ENCODE measurements around the gene IGF2BP3.
"Not testable (repeated sequence)": the region's sequence is repeated elsewhere in the genome, so short reads cannot be mapped to it uniquely, and the experiment has no call there.

The IGF2BP3 gene

DNA sequence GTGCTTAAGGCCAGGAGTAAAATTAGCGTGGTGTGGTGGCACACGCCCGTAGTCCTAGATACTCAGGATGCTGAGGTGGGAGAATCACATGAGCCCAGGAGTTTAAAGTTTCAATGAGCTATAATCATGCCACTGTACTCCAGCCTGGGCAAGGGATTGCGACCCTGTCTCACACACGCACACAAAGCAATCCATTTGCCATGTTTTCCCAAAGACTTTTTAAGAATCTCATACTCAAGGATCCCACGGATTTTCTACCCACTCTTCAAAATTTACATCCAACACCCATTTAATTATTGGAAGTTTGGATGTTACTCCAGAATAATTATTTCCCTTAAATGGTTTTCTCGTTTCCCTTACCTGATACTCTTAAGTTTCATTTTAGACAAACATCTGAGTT lies 47.9 kb downstream of the IGF2BP3 start:
- DNase-seq (ENCODE audit: low read depth, low spot score): no peak

DNA sequence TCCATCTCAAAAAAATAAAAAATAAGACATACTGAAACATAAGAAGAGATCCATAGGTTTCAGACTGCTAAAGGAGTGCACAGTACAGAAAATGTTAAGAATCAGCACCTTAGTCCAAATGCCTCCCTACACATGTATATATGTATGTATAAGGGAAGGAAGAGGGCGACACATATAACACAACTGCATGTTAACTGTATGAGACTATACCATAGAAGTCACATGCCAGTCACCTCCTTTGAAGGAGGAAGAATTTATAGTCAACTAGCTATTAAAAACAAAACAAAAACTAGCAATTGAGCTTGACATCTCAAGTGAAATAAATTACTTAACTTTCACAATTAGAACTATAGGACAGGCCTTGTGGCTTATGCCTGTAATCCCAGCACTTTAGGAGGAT lies 50.4 kb downstream of the IGF2BP3 start:
- no peak for DNase-seq (ENCODE audit: low read depth, low spot score)

DNA sequence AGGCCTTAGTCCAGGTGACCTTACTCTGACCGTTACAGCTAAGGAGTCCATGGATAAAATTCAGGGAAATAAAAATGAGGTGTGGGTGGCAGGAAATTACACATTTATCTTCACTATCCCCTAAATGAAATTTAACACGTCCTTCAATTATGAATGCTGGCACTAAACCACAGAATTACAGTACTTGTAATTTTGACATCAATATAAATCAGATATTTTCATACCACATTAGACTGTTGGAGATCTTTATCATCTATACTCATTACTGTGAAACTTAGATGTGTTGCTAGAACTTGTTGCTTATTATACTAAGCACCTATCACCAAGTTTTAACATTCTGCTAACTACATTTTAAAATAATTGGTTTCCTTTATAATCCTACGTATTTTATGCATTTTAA lies 51.1 kb downstream of the IGF2BP3 start:
- DNase-seq (ENCODE audit: low read depth, low spot score): no peak

DNA sequence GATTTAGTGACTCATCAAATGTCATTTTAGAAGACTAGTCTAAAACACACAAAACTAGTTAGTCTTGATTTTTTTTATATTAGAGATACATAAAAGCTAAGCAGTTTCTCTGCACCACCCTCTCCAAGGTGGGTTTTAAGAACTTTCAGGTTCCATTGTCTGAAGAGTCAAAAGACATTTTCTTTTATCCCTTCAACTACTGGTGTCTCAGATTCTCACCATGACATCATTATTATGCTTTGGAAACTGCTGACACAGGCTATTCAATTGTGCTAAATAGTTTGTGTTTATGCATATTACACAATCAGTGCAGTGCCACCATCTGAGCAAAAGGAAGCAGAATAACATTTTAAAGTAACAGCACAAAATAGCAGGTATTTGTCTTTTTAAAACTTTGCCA lies 52.2 kb downstream of the IGF2BP3 start:
- DNase-seq (ENCODE audit: low read depth, low spot score): peak; percentile 18

DNA sequence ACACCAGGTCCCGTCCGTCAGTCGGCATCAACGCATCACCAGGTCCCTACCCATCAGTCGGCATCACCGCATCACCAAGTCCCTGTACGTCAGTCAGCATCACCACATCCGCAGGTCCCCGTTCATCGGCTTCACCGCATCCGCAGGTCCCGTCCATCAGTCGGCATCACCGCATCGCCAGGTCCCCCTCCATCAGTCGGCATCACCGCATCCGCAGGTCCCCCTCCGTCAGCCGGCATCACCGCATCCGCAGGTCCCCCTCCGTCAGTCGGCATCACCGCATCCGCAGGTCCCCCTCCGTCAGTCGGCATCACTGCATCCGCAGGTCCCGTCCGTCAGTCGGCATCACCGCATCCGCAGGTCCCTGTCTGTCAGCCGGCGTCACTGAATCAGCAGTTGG lies 55.1 kb downstream of the IGF2BP3 start:
- DNase-seq (ENCODE audit: low read depth, low spot score): no peak

DNA sequence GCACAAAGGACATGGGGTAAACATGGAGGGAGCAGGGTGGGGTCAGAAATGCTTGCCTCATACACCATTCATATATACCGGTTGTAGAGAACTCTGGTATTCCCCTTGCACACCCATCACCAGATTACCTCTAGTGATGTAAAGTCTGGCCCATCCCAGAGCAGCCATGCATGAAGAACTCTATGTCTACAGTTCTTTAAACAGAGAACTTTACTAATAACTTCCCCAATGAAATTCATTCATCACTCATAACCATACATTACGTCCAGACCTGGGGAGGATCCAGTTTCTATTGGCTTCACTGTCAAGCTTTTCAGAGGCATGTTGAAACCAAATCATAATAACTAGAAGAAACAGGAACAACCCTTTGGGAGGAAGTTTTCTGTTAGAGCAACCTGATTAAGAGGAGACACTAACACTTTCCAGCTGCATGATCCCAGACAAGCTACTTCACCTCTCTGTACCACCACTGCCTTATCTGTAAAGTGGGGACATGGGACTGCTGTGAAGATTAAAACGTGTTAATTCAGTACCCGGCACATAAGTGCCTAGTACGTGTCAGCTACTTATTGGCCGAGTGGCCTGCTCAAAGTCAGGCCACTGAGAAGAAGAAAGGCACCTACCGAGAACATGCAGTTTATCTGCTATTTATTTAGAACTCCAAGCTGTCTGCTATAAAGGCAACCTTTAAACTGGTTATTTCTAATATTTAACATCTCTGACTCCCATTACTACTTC lies 59.7 kb downstream of the IGF2BP3 start:
- no peak for DNase-seq (ENCODE audit: low read depth, low spot score)

DNA sequence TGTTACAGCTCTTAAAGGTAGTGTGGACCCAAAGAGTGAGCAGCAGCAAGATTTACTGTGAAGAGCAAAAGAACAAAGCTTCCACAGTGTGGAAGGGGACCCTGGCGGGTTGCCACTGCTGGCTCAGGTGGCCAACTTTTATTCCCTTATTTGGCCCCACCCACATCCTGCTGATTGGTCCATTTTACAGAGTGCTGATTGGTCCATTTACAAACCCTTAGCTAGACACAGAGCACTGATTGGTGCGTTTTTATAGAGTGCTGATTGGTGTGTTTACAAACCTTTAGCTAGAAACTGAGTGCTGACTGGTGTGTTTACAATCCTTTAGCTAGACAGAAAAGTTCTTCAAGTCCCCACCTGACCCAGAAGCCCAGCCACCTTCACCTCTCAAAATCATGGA lies 63.7 kb downstream of the IGF2BP3 start:
- DNase-seq (ENCODE audit: low read depth, low spot score): not testable (repeated sequence)

DNA sequence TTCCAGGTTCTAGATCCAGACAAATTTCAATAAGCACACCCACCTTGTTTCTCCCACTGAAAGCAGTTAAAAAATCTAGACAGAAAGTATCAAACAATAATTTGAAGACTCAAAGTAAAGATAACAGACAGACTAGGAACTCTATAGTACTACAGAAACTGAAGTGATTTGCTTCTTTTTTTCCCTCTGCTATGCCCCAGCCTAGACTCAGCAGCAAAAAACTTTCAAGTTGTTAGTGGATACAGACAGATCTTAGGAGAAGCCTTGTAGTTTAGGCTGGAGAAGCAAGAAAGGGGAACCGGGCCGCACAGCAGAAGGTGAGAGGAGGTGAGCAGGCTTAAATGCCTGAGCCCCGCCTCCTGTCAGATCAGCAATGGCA lies 65.1 kb downstream of the IGF2BP3 start:
- DNase-seq (ENCODE audit: low read depth, low spot score): no peak

DNA sequence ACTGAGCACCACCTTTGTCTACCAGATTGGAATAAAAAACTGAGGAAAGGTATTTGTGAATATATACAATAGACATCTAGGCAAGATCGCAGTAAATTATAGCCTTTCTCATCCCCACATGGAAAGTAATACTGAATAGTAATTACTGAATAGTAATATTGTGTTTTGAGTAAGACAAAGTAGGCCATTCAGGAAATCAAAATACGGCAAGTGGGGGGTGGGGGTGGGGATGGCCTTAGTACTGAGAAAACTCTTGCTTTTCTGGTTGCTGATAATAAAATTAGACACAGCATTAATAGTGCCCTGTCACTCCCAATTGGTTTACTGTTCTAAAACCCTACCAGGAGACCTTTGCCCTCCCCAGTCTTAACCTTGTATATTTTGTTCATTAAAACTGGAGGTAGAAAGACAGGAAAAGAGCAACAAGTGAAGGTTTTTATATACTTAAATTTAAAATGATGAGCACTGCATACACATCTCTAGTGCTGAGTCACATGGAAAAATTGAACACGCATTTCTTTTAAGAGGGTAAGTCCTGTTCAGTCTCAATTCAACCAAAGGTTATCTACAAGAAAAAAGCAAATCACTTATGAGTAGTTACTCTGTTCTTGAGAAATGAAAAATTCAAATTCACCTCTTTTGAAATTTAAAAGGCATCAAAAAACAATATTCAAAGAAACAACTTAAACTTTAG lies 65.6 kb downstream of the IGF2BP3 start:
- DNase-seq (ENCODE audit: low read depth, low spot score): no peak

DNA sequence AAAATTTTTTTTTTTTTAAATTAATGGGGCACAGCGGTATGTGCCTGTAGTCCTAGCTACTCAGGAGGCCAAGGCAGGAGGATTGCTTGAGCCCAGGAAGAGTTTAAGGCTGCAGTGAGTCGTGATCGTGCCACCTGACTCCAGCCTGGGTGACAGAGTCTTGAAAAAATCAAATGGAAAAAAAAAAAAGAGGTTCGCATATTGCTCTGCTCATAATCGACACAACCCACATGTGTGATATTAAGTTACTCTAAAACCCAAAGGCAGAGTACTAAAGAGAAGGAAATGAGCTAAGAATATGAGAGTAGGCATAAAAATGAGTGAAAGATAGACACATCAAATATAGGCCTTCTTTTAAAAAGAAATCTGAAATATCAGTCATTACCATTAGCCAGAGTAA lies 66.3 kb downstream of the IGF2BP3 start:
- no peak for DNase-seq (ENCODE audit: low read depth, low spot score)

DNA sequence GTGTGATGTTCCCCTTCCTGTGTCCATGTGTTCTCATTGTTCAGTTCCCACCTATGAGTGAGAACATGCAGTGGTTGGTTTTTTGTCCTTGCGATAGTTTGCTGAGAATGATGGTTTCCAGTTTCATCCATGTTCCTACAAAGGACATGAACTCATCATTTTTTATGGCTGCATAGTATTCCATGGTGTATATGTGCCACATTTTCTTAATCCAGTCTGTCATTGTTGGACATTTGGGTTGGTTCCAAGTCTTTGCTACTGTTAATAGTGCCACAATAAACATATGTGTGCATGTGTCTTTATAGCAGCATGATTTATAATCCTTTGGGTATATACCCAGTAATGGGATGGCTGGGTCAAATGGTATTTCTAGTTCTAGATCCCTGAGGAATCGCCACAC lies 72.2 kb downstream of the IGF2BP3 start:
- not testable (repeated sequence) for DNase-seq (ENCODE audit: low read depth, low spot score)

DNA sequence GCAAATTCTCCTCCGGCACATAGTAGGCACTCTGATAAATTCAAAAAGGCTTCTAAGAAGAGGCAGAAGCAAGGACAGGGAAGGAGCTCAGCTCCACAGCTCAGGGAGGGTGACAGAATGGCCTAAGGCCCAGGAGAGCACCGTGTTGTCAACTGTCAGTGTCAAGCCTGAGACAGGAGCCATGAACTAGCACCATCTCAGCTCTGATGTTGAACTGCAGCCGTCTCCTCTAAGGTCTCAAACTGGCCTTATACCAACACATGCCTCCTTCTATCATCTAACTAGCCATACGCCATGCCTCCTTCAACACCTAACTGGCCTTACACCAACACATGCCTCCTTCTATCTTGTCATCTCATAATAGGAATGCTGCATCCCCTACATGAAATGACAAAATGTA lies 73.0 kb downstream of the IGF2BP3 start:
- DNase-seq (ENCODE audit: low read depth, low spot score): no peak

DNA sequence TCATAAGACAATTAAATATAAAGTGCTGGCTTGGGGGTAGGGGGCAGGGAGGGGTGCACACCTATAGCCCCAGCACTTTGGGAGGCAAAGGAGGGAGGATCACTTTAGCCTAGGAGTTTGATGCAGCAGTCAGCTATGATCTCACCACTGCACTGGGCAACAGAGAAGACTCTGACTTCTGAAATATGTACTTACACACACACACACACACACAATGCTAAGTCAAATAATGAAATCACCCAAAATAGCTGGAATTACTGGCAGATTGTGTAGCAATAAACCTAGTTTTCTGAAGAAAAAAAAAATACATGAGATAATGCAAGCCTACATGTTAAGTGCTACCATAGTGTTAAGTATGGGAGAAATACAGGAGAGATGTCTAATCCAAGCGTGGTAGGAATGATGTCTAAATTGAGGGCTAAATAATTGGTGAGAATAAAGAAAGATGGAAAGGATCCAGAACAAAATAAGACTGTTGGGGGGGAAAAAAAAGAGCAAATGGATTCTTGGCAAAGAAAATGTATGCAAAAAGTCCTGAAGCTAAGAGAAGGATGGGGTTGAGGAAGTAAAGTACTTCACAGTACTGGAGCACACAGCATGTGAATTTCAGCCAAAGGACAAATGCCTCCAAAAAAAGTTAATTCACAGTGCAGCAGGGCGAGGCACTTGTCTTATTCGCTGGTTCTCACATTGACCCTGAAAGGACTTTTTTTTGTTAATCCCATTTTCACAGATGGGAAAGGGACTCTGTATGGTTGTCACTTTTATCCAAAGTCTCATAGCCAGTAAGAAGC lies 73.9 kb downstream of the IGF2BP3 start:
- DNase-seq (ENCODE audit: low read depth, low spot score): no peak

DNA sequence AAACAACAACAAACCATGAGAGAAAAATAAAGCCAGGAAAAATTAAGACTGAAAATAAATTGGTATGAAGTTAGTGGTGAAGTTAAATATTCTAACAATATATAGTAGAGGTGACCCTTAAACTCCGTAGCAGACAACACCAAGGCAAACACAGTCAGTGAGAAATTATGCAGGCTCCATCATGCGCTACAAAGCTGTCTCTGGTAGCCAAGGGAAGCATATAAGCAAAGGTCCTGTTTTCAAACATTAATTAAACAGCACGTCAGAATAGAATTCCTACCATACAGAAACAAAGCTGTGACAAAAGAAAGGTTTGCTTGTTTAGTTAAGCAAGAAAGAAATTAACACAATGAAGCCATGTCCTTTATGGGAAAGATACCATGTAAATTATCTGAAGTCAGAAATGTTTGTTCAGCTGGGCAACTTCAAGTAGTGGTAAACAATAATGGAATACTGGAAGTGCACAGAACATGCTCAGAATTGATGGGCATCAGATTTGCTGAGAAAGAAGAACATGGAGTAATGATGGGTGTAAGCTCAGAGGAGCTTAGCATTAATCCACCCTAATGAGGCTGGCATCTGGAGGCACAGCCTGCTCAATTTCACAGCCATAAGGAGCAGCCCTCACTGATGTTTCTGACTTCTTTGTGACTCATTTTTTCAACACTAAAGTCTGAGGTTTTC lies 75.7 kb downstream of the IGF2BP3 start:
- DNase-seq (ENCODE audit: low read depth, low spot score): no peak

DNA sequence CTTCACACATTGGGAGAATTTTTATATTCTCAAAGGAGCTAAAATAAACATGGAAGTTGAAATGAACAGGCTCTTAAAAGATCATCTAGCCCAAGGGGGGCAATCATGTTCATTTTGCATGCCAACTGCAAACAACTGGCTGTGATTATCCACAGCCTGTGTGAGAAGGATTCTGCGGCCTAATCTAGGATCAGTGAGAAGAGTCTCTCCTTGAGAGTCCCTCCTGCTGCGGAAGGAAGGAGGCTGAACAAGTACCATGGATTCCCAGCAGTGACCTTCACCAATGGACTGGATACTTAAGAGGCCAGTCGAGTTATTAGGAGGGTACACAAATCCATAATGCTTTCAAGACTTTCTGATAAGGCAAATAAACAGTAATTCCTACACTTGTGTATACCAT lies 76.7 kb downstream of the IGF2BP3 start:
- no peak for DNase-seq (ENCODE audit: low read depth, low spot score)

DNA sequence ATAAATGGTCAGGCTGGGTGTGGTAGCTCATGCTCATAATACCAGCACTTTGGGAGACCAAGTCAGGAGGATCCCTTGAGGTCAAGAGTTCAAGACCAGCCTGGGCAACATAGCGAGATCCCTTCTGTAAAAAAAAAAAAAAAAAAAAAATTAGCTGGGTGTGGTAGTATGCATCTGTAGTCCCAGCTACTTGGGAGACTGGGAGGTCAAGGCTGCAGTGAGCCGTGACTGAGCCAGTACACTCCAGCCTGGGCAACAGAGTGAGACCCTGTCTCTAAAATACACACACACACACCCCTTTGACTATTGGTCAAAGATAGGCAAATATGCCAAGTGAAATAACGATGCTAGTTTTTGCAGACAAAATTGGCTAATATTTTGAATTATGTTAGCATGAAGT lies 80.6 kb downstream of the IGF2BP3 start:
- DNase-seq (ENCODE audit: low read depth, low spot score): no peak

DNA sequence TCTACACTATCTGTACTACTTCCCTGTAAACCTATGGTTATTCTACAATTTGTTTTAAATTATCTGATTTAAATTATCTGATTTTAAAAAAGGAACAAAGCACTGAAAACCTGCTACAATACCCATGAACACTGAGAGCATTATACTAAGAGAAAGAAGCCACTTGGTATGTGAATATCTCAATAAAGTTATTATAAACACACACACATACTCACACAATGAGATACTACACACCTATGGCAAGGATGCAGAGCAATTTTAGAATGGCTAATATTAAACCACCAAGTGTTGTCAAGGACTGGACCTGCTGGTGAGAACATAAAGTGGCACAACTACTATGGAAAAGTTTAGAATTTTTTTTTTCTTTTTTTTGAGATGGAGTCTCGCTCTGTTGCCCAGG lies 82.7 kb downstream of the IGF2BP3 start:
- no peak for DNase-seq (ENCODE audit: low read depth, low spot score)

DNA sequence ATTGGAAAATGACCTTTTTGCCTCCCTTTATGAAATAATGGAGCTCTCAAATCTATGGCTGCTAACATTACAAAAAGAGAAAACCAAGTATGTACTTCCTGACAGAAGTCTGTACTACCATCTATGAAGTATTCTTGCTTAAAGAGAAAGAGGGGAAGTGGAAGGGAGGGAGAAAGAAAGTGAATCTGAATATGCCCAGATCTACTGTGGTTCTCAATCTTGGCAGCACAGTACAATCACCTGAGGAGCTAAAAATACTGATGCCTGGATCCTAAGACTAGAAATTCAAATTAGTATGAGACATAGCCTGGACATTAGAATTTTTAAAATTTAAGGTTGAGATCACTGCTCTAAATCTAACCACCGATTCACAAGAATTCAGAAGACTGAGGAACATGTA lies 85.2 kb downstream of the IGF2BP3 start:
- DNase-seq (ENCODE audit: low read depth, low spot score): no peak

DNA sequence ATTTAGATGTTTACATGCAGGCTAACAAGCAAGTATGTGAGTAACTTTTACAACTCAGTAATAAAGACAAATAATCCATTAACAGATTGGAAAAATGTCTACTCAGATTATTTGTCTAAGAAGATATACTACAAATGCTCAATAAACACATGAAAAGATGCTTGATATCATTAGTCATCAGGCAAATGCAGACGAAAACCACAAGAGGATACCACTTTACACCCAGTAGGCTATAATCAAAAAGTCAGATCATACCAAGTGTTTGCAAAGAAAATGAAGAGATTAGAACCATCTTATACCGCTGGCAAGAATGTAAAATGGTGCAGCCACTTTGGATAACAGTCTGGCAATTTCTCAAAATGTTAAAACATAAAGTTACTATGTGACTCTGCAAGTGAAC lies 87.1 kb downstream of the IGF2BP3 start:
- no peak for DNase-seq (ENCODE audit: low read depth, low spot score)

DNA sequence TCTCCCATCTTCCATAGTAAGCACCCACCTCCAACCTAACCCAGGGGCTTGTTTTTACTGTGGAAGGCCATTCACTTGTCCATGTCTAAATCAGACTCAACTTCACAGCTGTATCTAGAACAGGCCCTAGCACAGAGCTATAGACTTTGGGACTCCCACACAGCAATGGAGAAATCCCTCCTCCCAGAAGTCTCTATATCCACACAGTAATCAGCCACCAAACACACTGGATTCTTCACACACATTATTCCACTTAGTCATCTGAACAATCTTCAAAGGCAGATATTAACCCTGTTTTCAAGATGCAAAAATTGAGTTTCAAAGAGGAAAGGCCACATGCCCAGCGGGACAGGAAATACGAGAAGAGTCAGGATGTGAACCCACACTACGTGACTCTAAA lies 89.3 kb downstream of the IGF2BP3 start:
- DNase-seq (ENCODE audit: low read depth, low spot score): no peak

DNA sequence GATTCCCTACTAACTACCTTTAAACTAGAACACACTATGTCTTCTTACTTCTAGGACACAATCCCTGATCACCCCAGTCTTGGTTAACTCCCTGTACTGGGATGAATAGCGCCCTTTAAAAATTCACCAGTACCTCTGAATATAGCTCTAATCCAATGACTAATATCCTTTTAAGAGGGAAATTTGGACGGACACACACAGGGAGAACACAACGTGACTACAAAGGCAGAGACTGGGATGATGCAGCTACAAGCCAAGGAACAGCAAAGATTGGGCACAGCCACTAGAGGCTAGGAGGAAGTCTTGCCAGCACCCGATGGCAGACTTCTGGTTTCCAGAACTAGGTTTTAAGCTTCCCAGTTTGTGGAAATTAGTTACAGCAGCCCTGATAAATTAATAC lies 89.7 kb downstream of the IGF2BP3 start:
- no peak for DNase-seq (ENCODE audit: low read depth, low spot score)

DNA sequence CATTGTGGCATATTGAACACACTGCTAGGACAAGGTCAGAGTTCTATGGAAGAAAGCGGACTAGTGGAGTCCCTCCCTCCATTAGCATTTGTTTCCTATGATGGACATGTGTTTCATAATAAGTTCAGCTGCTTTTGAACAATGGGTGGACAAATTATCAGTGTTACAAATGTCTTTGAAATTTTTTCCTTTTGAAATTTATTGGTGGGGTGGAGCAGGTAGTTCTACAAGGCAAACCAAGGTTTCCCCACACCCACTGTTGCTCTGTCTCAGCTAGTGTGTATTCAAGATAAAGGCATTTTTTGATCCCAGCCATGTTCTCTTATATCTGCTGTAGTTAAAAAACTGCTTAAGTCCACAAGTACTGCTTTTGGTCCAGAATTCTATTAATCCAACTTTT lies 91.3 kb downstream of the IGF2BP3 start:
- no peak for DNase-seq (ENCODE audit: low read depth, low spot score)
